ENCODE results near the gene CELA3A. TPM values are rescaled to one million over a fixed set of nuclear protein-coding genes. Genes with fewer than 3 reads are reported as not detected.

Gene CELA3A
- total RNA-seq (2014; rRNA removed; shearing (Covaris generic)) (not detected in 2 replicates), total RNA-seq (2022) (not detected in 2 replicates), Bru-seq, nascent RNA (not detected), BruChase-seq, experiment 1, labeled RNA remaining after a 6-hour chase (not detected), BruChase-seq, experiment 2, labeled RNA remaining after a 2-hour chase (not detected)
- long read RNA-seq, result 0 reads

GRCh38 chr1:22001409-22001808 is at the start of gene CELA3A:
CELA3A (plus strand) TSS chr1:22001657; CDS start chr1:22001675, 18 bp downstream.
- Histone ChIP-seq H3K4me1 (ENCODE audit: insufficient read depth, low read length, poor library complexity, severe bottlenecking) (no peaks in the 10 kb centered on the region), H4K20me1 (ENCODE audit: insufficient read depth, low read length) (no peaks in the 10 kb centered on the region), H3K4me2 (ENCODE audit: low read length) (no peak within 1 kb of the TSS), H3K36me3 (ENCODE audit: insufficient read depth, low read length) (no peaks in the 10 kb centered on the region), H3K27ac (ENCODE audit: low read depth, low read length, poor library complexity, severe bottlenecking) (no peak within 1 kb of the TSS), H2AFZ (ENCODE audit: low read length) (no peak within 1 kb of the TSS), H3K4me3 (ENCODE audit: low read depth, low read length, poor library complexity, severe bottlenecking) (no peak within 1 kb of the TSS), H3K79me2 (ENCODE audit: insufficient read depth, low read depth, low read length) (no peaks in the 10 kb centered on the region), H3K9me2 (ENCODE audit: insufficient read depth, low read length) (no peaks in the 10 kb centered on the region), H3K9me3 (ENCODE audit: low read length) (no peaks in the 10 kb centered on the region)
- CTCF ChIA-PET (ENCODE audit: unreplicated experiment), result interaction anchor here (0.6 kb wide), 1 partner anchor 461 kb away, joined by 3 read pairs; no protein-coding TSS in a partner anchor
- no TSS peak for BruUV-seq (replicated peaks)
- DNase-seq (ENCODE audit: low spot score), result no peak
- POLR2A ChIA-PET, result no interaction called here
- no peak for TF ChIP-seq EZH2phosphoT487 (IDR thresholded peaks at IDR 0.05; ENCODE audit: borderline replicate concordance, low read depth, low read length)
- TF ChIP-seq CTCF (conservative IDR thresholded peaks at IDR 0.05; ENCODE audit: low read length), result no peak
- intact Hi-C loops (cut with micrococcal nuclease; ENCODE audit: unreplicated experiment), result no loop called here

GRCh38 chr1:21952786-21953520 is 48.5 kb upstream of the CELA3A start:
- H3K4me2 ChIP-seq (ENCODE audit: low read length), result no peak overlapping the region
- H3K79me2 ChIP-seq (ENCODE audit: insufficient read depth, low read depth, low read length), result no peaks in the 10 kb centered on the region
- no peak overlapping the region for H2AFZ ChIP-seq (ENCODE audit: low read length)
- DNase-seq (ENCODE audit: low spot score), result no peak
- POLR2A ChIA-PET, result no interaction called here
- no TSS peak for BruUV-seq (replicated peaks)
- intact Hi-C loops (cut with micrococcal nuclease; ENCODE audit: unreplicated experiment), result no loop called here
- no peak for TF ChIP-seq CTCF (conservative IDR thresholded peaks at IDR 0.05; ENCODE audit: low read length)
- no peak for TF ChIP-seq EZH2phosphoT487 (IDR thresholded peaks at IDR 0.05; ENCODE audit: borderline replicate concordance, low read depth, low read length)
- CTCF ChIA-PET (ENCODE audit: unreplicated experiment), result no interaction called here
- no peaks in the 10 kb centered on the region for H3K4me1 ChIP-seq (ENCODE audit: insufficient read depth, low read length, poor library complexity, severe bottlenecking)
- H3K9me2 ChIP-seq (ENCODE audit: insufficient read depth, low read length), result no peaks in the 10 kb centered on the region
- no peaks in the 10 kb centered on the region for H3K36me3 ChIP-seq (ENCODE audit: insufficient read depth, low read length)
- H3K4me3 ChIP-seq (ENCODE audit: low read depth, low read length, poor library complexity, severe bottlenecking), result no peak overlapping the region
- no peaks in the 10 kb centered on the region for H3K9me3 ChIP-seq (ENCODE audit: low read length)
- no peak overlapping the region for H3K27ac ChIP-seq (ENCODE audit: low read depth, low read length, poor library complexity, severe bottlenecking)
- H4K20me1 ChIP-seq (ENCODE audit: insufficient read depth, low read length), result no peaks in the 10 kb centered on the region

GRCh38 chr1:21955058-21955457 is 46.4 kb upstream of the CELA3A start:
- ChIA-PET CTCF (ENCODE audit: unreplicated experiment) (no interaction called here), POLR2A (interaction anchor here (0.7 kb wide), 1 partner anchor 136 kb away, joined by 3 read pairs; no protein-coding TSS in a partner anchor)
- TF ChIP-seq CTCF (conservative IDR thresholded peaks at IDR 0.05; ENCODE audit: low read length), result no peak
- TF ChIP-seq EZH2phosphoT487 (IDR thresholded peaks at IDR 0.05; ENCODE audit: borderline replicate concordance, low read depth, low read length), result no peak
- H3K9me2 ChIP-seq (ENCODE audit: insufficient read depth, low read length), result no peaks in the 10 kb centered on the region
- BruUV-seq (replicated peaks), result no TSS peak
- H4K20me1 ChIP-seq (ENCODE audit: insufficient read depth, low read length), result no peaks in the 10 kb centered on the region
- no peaks in the 10 kb centered on the region for H3K9me3 ChIP-seq (ENCODE audit: low read length)
- H2AFZ ChIP-seq (ENCODE audit: low read length), result no peak overlapping the region
- no peak overlapping the region for H3K4me2 ChIP-seq (ENCODE audit: low read length)
- no peak for DNase-seq (ENCODE audit: low spot score)
- no peaks in the 10 kb centered on the region for H3K79me2 ChIP-seq (ENCODE audit: insufficient read depth, low read depth, low read length)
- H3K27ac ChIP-seq (ENCODE audit: low read depth, low read length, poor library complexity, severe bottlenecking), result no peak overlapping the region
- H3K4me3 ChIP-seq (ENCODE audit: low read depth, low read length, poor library complexity, severe bottlenecking), result no peak overlapping the region
- H3K36me3 ChIP-seq (ENCODE audit: insufficient read depth, low read length), result no peaks in the 10 kb centered on the region
- no peaks in the 10 kb centered on the region for H3K4me1 ChIP-seq (ENCODE audit: insufficient read depth, low read length, poor library complexity, severe bottlenecking)
- intact Hi-C loops (cut with micrococcal nuclease; ENCODE audit: unreplicated experiment), result no loop called here
